B cell (primary cell): ENCODE data around the gene ROPN1B. TPM values are rescaled to one million over a fixed set of nuclear protein-coding genes. Genes with fewer than 3 reads are reported as not detected.

Experiments used
- ATAC-seq: fragments of 200-7000 bp; cut with Tn5 transposase; one replicate; pipeline ENCODE4 v1.10.0; 2021; ENCODE audit warnings: low read depth, mild to moderate bottlenecking, moderate number of reproducible peaks, moderate library complexity
- CTCF ChIA-PET: fragments of 350-600 bp; sonication (Branson Sonifier 250); formaldehyde crosslinking; loops from one replicate; lab custom pipeline; 2021; ENCODE audit warnings: antibody characterized with exemption, inconsistent platforms; lab: Charles Lee
- POLR2A ChIA-PET: fragments of 350-600 bp; sonication (Branson Sonifier 250); formaldehyde crosslinking; loops from one replicate; lab custom pipeline; 2021; ENCODE audit warnings: antibody characterized with exemption; lab: Charles Lee
- DNase-seq: peaks from one replicate; pipeline ENCODE4 v3.0.0; 2013
- H2AFZ ChIP-seq: 2 replicates; pipeline ENCODE4 v1.6.1; 2012; ENCODE audit warnings: mild to moderate bottlenecking, low read depth, low read length; ENCODE audit not compliant: insufficient read depth, poor library complexity, severe bottlenecking
- H3K27ac ChIP-seq, 2 donors: 1 replicate in 1 of 2; 2 replicates in 1 of 2; pipeline ENCODE4 v1.5.1; 2012 to 2013; ENCODE audit warnings: low read length in 2 of 2, mild to moderate bottlenecking in 2 of 2, moderate library complexity in 1 of 2
- H3K27me3 ChIP-seq, 4 experiments: fragments of 200-600 bp in 1 of 4; sonication (generic) in 1 of 4; replicated peaks in 1 of 4; 1 replicate in 2 of 4; 2 replicates in 2 of 4; pipeline versions ENCODE4 v1.6.1 to v1.7.0; 2013 to 2016; ENCODE audit warnings: low read length in 3 of 4, mild to moderate bottlenecking in 2 of 4, mixed read lengths in 1 of 4, moderate library complexity in 1 of 4; ENCODE audit not compliant: insufficient read depth in 4 of 4, control insufficient read depth in 3 of 4; ENCODE audit errors: control extremely low read depth in 1 of 4
- H3K36me3 ChIP-seq, 2 experiments: replicated peaks in 1 of 2; 1 replicate in 1 of 2; 2 replicates in 1 of 2; pipeline versions ENCODE4 v1.6.1 to v1.7.1; 2013; ENCODE audit warnings: low read length in 1 of 2; ENCODE audit not compliant: insufficient read depth in 2 of 2, control insufficient read depth in 1 of 2; ENCODE audit errors: control extremely low read depth in 1 of 2, extremely low read depth in 1 of 2
- H3K4me1 ChIP-seq, 2 donors: fragments of 200-600 bp in 1 of 2; sonication (generic) in 1 of 2; 1 replicate in 1 of 2; 2 replicates in 1 of 2; pipeline versions ENCODE4 v1.5.1 to v1.6.1; 2013 to 2017; ENCODE audit warnings: low read length in 2 of 2; ENCODE audit not compliant: control insufficient read depth in 2 of 2, insufficient read depth in 2 of 2
- H3K4me2 ChIP-seq: replicated peaks from 2 replicates; pipeline ENCODE3; 2012; ENCODE audit warnings: mild to moderate bottlenecking, low read depth, low read length; ENCODE audit not compliant: poor library complexity, severe bottlenecking
- H3K4me3 ChIP-seq, 5 experiments: fragments of 200-600 bp in 1 of 5; sonication (generic) in 1 of 5; 1 replicate in 3 of 5; 2 replicates in 2 of 5; pipeline versions ENCODE4 v1.5.1 to v1.7.0; 2011 to 2016; ENCODE audit warnings: low read length in 4 of 5, mild to moderate bottlenecking in 4 of 5, low read depth in 2 of 5, control low read depth in 1 of 5, moderate library complexity in 1 of 5; ENCODE audit not compliant: insufficient read depth in 1 of 5; ENCODE audit errors: control extremely low read depth in 1 of 5, extremely low read depth in 1 of 5
- H3K79me2 ChIP-seq: fragments of 200-600 bp; sonication (generic); one replicate; pipeline ENCODE4 v1.6.0; 2016; ENCODE audit warnings: low read length; ENCODE audit not compliant: control insufficient read depth, insufficient read depth
- H3K9ac ChIP-seq: fragments of 200-600 bp; sonication (generic); 2 replicates; pipeline ENCODE4 v1.6.1; 2017; ENCODE audit warnings: mild to moderate bottlenecking, low read length, moderate library complexity
- H3K9me3 ChIP-seq, 3 donors: one replicate each; pipeline versions ENCODE4 v1.6.1 to v1.7.1; 2013; ENCODE audit warnings: low read length in 2 of 3; ENCODE audit not compliant: control insufficient read depth in 2 of 3, insufficient read depth in 1 of 3; ENCODE audit errors: control extremely low read depth in 1 of 3
- H4K20me1 ChIP-seq: 2 replicates; pipeline ENCODE4 v1.6.0; 2012; ENCODE audit warnings: mild to moderate bottlenecking, low read length; ENCODE audit not compliant: insufficient read depth, control insufficient read depth, poor library complexity, severe bottlenecking
- H3K27ac Mint-ChIP-seq: one replicate; pipeline ENCODE4 v1.8.0; 2021; ENCODE audit warnings: mixed read lengths
- H3K27me3 Mint-ChIP-seq: one replicate; pipeline ENCODE4 v1.8.0; 2021; ENCODE audit warnings: mixed read lengths
- H3K4me1 Mint-ChIP-seq: one replicate; pipeline ENCODE4 v1.8.0; 2021; ENCODE audit warnings: mixed read lengths
- H3K4me3 Mint-ChIP-seq: one replicate; pipeline ENCODE4 v1.8.0; 2021; ENCODE audit warnings: mixed read lengths
- H3K9me3 Mint-ChIP-seq: one replicate; pipeline ENCODE4 v1.8.0; 2022; ENCODE audit warnings: mixed read lengths; ENCODE audit not compliant: insufficient read depth
- EZH2 ChIP-seq: IDR thresholded peaks from 2 replicates; pipeline ENCODE4 v1.6.1; 2012; ENCODE audit warnings: borderline replicate concordance, low read depth, mild to moderate bottlenecking, moderate library complexity, low read length; ENCODE audit not compliant: insufficient read depth, poor library complexity, severe bottlenecking
- WGBS: methylation state at CpG from one replicate; pipeline ENCODE4 v1.1.5; 2013; ENCODE audit warnings: missing lambda C conversion rate; ENCODE audit not compliant: insufficient coverage; 5-methylcytosine and 5-hydroxymethylcytosine counted together
- intact Hi-C: fragments of 100-400 bp; cut with micrococcal nuclease; formaldehyde crosslinking; loops from one replicate; pipeline ENCODE4 v1.10.0; 2022
- polyA plus RNA-seq: library from polyadenylated mRNA; depleted of rRNA; stranded (reverse); fragments of >200 nt; gene quantifications from 2 replicates; pipeline ENCODE4 v1.2.3, GENCODE V29; 2012
- total RNA-seq, 2 donors: library from RNA; stranded (reverse); fragments of 120-200 nt in 1 of 2; gene quantifications; 1 replicate in 1 of 2; 2 replicates in 1 of 2; pipeline versions ENCODE4 v1.2.3 to v1.2.4, GENCODE V29; 2013 to 2022
- TF ChIP-seq, protein P1 (sequence below): fragments of 200-600 bp; IDR thresholded peaks from one replicate; pipeline ENCODE4 v1.8.0; 2022; ENCODE audit warnings: antibody characterized with exemption, mild to moderate bottlenecking

Gene ROPN1B
- total and polyA plus RNA-seq, 2 donors (not counting 1 experiment from before 2014, with no cell fraction given), result not detected

DNA sequence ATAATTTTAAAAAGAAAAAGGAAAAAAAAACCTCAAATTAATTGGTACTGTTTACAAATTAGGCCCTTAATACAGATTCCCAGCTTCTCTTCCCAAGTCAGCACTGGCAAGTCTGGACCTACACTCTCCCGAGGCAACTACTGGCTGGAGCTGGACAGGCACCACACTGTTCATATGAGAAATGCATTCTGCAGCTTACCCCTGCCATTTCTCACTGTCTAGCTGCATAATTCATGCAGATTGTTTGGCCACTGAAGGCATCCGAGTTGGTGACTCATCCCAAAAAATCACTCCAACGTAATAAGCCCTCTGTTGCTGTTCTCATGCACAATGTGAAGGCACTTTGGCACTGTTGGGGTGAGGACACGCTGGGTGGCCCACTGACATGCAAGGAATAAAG lies 45.3 kb downstream of the ROPN1B start:
- no peak overlapping the region for H3K4me3 Mint-ChIP-seq
- no peak overlapping the region for H2AFZ ChIP-seq
- DNase-seq (no peak), ATAC-seq (no peak)
- H3K9me3 ChIP-seq, result no peaks in the 10 kb centered on the region
- no peaks in the 10 kb centered on the region for H3K27me3 ChIP-seq
- H3K9ac ChIP-seq, result no peak overlapping the region
- TF ChIP-seq, protein P1, sequence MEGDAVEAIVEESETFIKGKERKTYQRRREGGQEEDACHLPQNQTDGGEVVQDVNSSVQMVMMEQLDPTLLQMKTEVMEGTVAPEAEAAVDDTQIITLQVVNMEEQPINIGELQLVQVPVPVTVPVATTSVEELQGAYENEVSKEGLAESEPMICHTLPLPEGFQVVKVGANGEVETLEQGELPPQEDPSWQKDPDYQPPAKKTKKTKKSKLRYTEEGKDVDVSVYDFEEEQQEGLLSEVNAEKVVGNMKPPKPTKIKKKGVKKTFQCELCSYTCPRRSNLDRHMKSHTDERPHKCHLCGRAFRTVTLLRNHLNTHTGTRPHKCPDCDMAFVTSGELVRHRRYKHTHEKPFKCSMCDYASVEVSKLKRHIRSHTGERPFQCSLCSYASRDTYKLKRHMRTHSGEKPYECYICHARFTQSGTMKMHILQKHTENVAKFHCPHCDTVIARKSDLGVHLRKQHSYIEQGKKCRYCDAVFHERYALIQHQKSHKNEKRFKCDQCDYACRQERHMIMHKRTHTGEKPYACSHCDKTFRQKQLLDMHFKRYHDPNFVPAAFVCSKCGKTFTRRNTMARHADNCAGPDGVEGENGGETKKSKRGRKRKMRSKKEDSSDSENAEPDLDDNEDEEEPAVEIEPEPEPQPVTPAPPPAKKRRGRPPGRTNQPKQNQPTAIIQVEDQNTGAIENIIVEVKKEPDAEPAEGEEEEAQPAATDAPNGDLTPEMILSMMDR, result no peak
- no peak for TF ChIP-seq EZH2
- H3K4me2 ChIP-seq, result no peak overlapping the region
- H3K79me2 ChIP-seq, result no peaks in the 10 kb centered on the region
- intact Hi-C loops, result no loop called here
- POLR2A ChIA-PET, result no interaction called here
- no peaks in the 10 kb centered on the region for H3K4me1 Mint-ChIP-seq
- no peak overlapping the region for H3K4me3 ChIP-seq
- H3K27me3 Mint-ChIP-seq, result no peaks in the 10 kb centered on the region
- no peak overlapping the region for H3K27ac ChIP-seq
- no peaks in the 10 kb centered on the region for H4K20me1 ChIP-seq
- CTCF ChIA-PET, result no interaction called here
- peaks cover 0 to 24% of the 10 kb centered on the region in 2 experiments for H3K36me3 ChIP-seq
- H3K27ac Mint-ChIP-seq, result no peak overlapping the region
- H3K4me1 ChIP-seq, result no peaks in the 10 kb centered on the region
- WGBS, result 89% methylated on average over 3 of the region's 4 CpGs
- H3K9me3 Mint-ChIP-seq, result peaks cover 4% of the 10 kb centered on the region

DNA sequence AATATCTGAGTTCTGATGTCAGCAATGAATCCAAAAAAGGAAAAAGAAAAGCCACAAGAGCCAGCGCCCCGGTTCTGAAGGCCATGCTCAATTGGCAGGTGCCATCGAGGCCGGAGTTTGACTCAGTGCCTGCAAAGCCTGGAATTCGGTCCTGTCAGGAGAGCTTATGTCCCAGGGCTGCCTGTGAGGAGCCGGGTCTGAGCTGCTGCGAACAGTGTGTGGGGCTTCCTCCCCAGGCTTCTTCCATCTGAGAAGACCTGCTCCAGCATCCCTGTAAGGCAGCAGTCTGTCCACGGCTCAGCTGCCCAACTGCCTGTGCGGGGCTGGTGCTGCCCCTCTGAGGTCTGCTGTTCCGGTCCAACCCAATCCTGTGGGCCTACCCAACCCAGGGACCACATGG lies 46.1 kb downstream of the ROPN1B start:
- H3K79me2 ChIP-seq, result no peaks in the 10 kb centered on the region
- ChIA-PET CTCF (no interaction called here), POLR2A (no interaction called here)
- Mint-ChIP-seq H3K27ac (no peak overlapping the region), H3K4me1 (no peaks in the 10 kb centered on the region), H3K4me3 (no peak overlapping the region), H3K27me3 (no peaks in the 10 kb centered on the region), H3K9me3 (peaks cover 4% of the 10 kb centered on the region)
- H3K9ac ChIP-seq, result no peak overlapping the region
- H3K27ac ChIP-seq, result no peak overlapping the region
- TF ChIP-seq, protein P1, result no peak
- TF ChIP-seq EZH2, result no peak
- H3K36me3 ChIP-seq, result peaks cover 0 to 24% of the 10 kb centered on the region in 2 experiments
- over 99% methylated on average over 10 of the region's 10 CpGs for WGBS
- intact Hi-C loops, result no loop called here
- H3K27me3 ChIP-seq, result no peaks in the 10 kb centered on the region
- no peak for DNase-seq
- H3K4me1 ChIP-seq, result no peaks in the 10 kb centered on the region
- no peaks in the 10 kb centered on the region for H4K20me1 ChIP-seq
- no peak for ATAC-seq
- no peak overlapping the region for H2AFZ ChIP-seq
- H3K4me3 ChIP-seq, result no peak overlapping the region
- no peaks in the 10 kb centered on the region for H3K9me3 ChIP-seq
- no peak overlapping the region for H3K4me2 ChIP-seq
